Fibroblast of lung (primary cell): Measurements from ENCODE around the gene UNC5A. TPM values are rescaled to one million over a fixed set of nuclear protein-coding genes. Genes with fewer than 3 reads are reported as not detected.

Experiments
- DNase-seq, 2 donors: peaks; one replicate each; pipeline versions ENCODE4 v3.0.0 to v3.0.0-alpha.2; 2010; ENCODE audit warnings: low read depth in 2 of 2
- H2AFZ ChIP-seq: 2 replicates; pipeline ENCODE4 v1.5.1; 2012; ENCODE audit warnings: low read length, control low read depth, inconsistent platforms
- H3K27ac ChIP-seq: 2 replicates; pipeline ENCODE4 v1.5.1; 2011; ENCODE audit warnings: low read length, control low read depth; ENCODE audit not compliant: insufficient read depth
- H3K27me3 ChIP-seq: 2 replicates; pipeline ENCODE4 v1.5.1; 2011; ENCODE audit warnings: mild to moderate bottlenecking, low read length; ENCODE audit not compliant: control insufficient read depth, insufficient read depth
- H3K36me3 ChIP-seq: 2 replicates; pipeline ENCODE4 v1.5.1; 2011; ENCODE audit warnings: low read length; ENCODE audit not compliant: control insufficient read depth, insufficient read depth
- H3K4me1 ChIP-seq: 2 replicates; pipeline ENCODE4 v1.5.1; 2011; ENCODE audit warnings: low read length; ENCODE audit not compliant: control insufficient read depth, insufficient read depth; ENCODE audit errors: extremely low read depth
- H3K4me2 ChIP-seq: 2 replicates; pipeline ENCODE4 v1.5.1; 2011; ENCODE audit warnings: low read length, control low read depth; ENCODE audit not compliant: insufficient read depth; ENCODE audit errors: extremely low read depth
- H3K4me3 ChIP-seq, 4 experiments: fragments of 200-600 bp in 1 of 4; sonication (generic) in 1 of 4; replicated peaks in 1 of 4; 2 replicates each; pipeline ENCODE4 v1.5.1; 2011 to 2016; ENCODE audit warnings: low read length in 4 of 4, low read depth in 3 of 4, mild to moderate bottlenecking in 3 of 4, control low read depth in 2 of 4, inconsistent platforms in 1 of 4, mixed read lengths in 1 of 4; ENCODE audit not compliant: insufficient read depth in 1 of 4; ENCODE audit errors: control extremely low read depth in 1 of 4
- H3K79me2 ChIP-seq: 2 replicates; pipeline ENCODE4 v1.5.1; 2012; ENCODE audit warnings: mild to moderate bottlenecking, low read length, inconsistent platforms; ENCODE audit not compliant: control insufficient read depth, insufficient read depth
- H3K9ac ChIP-seq: 2 replicates; pipeline ENCODE4 v1.5.1; 2011; ENCODE audit warnings: mild to moderate bottlenecking, low read length, control low read depth; ENCODE audit not compliant: insufficient read depth
- H3K9me3 ChIP-seq: 2 replicates; pipeline ENCODE4 v1.5.1; 2012; ENCODE audit warnings: low read depth, low read length; ENCODE audit not compliant: control insufficient read depth, insufficient read depth
- H4K20me1 ChIP-seq: 2 replicates; pipeline ENCODE4 v1.5.1; 2011; ENCODE audit warnings: low read length; ENCODE audit not compliant: control insufficient read depth, insufficient read depth; ENCODE audit errors: extremely low read depth
- EZH2 ChIP-seq: IDR thresholded peaks from 2 replicates; pipeline ENCODE4 v1.5.1; 2012; ENCODE audit warnings: low read length, control low read depth, mild to moderate bottlenecking; ENCODE audit errors: missing control alignments
- polyA plus RNA-seq, 2 donors: library from polyadenylated mRNA; depleted of rRNA in 1 of 2; stranded (reverse) in 1 of 2; unstranded in 1 of 2; fragments of >200 nt; gene quantifications; 2 replicates each; pipeline ENCODE4 v1.2.1, GENCODE V29; 2011 to 2012; ENCODE audit warnings: missing spikeins in 1 of 2
- total RNA-seq: library from RNA; depleted of rRNA; stranded (reverse); fragments of >200 nt; gene quantifications from 2 replicates; pipeline ENCODE4 v1.2.1, GENCODE V29; 2014
- TF ChIP-seq, protein P1 (sequence below), 2 donors: IDR thresholded peaks in 1 of 2; conservative IDR thresholded peaks in 1 of 2; 1 replicate in 1 of 2; 2 replicates in 1 of 2; pipeline ENCODE4 v1.5.1; 2011 to 2012; ENCODE audit warnings: low read length in 2 of 2, control low read depth in 1 of 2, inconsistent platforms in 1 of 2, low read depth in 1 of 2, mild to moderate bottlenecking in 1 of 2

Gene UNC5A
- total and polyA plus RNA-seq, 2 donors (not counting 1 experiment from before 2014, with no cell fraction given): not detected

DNA sequence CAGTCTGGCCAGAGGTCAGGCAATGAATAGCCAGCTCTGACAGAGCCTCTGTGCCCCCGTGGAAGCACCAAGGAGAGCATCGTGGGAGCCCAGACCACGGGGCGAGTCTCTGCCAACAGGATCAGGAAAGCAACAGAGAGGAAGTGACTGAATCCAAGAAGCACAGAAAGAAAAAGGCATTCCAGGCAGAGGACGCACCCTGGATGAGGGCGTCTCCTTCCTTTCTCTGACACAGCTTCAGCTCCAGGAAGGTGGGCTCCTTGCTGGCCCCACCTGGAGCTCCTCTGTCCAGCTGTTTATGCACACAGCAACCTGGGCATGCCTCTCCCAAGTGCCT, 72.2 kb downstream of the UNC5A start:
- no peaks in the 10 kb centered on the region for H4K20me1 ChIP-seq
- peaks cover 7% of the 10 kb centered on the region for H3K27me3 ChIP-seq
- no peak for TF ChIP-seq EZH2
- TF ChIP-seq, protein P1, sequence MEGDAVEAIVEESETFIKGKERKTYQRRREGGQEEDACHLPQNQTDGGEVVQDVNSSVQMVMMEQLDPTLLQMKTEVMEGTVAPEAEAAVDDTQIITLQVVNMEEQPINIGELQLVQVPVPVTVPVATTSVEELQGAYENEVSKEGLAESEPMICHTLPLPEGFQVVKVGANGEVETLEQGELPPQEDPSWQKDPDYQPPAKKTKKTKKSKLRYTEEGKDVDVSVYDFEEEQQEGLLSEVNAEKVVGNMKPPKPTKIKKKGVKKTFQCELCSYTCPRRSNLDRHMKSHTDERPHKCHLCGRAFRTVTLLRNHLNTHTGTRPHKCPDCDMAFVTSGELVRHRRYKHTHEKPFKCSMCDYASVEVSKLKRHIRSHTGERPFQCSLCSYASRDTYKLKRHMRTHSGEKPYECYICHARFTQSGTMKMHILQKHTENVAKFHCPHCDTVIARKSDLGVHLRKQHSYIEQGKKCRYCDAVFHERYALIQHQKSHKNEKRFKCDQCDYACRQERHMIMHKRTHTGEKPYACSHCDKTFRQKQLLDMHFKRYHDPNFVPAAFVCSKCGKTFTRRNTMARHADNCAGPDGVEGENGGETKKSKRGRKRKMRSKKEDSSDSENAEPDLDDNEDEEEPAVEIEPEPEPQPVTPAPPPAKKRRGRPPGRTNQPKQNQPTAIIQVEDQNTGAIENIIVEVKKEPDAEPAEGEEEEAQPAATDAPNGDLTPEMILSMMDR (conservative IDR thresholded peaks at IDR 0.05 in 1 of 2, IDR thresholded peaks at IDR 0.05 in 1 of 2; ENCODE audit: low read depth in 1 of 2, low read length in 2 of 2): no peak
- H3K79me2 ChIP-seq: no peaks in the 10 kb centered on the region
- H3K4me2 ChIP-seq: no peak overlapping the region
- DNase-seq: peak in 1 of 2 donors; percentile 3
- no peak overlapping the region for H3K4me3 ChIP-seq
- no peak overlapping the region for H3K9ac ChIP-seq
- no peak overlapping the region for H3K27ac ChIP-seq
- H2AFZ ChIP-seq: no peak overlapping the region
- H3K4me1 ChIP-seq: no peaks in the 10 kb centered on the region
- H3K36me3 ChIP-seq: no peaks in the 10 kb centered on the region
- no peaks in the 10 kb centered on the region for H3K9me3 ChIP-seq

DNA sequence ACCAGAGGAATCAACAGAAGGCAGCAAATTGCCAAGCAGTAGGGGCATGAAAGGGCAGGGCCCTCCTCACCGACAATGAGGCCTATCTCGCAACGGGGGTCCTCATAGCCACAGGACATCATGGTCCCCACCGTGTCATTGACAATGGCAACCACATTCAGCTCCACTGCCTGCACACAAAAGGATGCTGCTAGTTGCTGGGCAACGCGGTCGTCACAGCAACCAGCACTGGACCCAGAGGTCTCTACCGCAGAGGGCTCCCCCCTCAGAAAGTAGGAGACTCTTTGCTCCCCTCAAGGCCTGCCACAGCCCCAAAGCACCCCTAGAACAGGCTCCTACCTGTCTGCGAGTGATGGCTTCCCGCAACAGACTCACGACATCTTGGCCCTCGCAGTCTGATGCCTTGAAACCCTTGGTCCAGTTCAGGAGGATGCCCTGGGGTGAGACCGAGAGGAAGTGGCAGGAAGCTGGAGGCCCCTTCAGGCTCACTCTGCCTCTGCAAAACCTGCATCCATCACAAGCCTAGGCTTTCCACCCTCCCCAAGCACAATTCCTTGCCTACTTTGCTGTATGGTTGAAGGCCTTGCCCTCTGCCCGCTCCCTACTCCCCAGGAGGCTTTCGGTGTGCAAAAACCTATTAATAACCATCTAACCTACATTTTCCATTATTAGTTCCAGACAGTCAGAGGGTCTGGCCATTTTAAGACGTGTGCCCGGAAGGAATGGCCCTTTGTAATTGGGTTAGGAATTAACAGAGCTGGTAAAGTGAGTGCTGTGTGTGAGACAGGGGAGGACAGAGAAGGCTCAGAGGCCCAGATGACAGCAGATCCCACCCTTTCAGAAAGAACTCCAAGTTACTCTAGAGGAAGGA, 73.6 kb downstream of the UNC5A start:
- H2AFZ ChIP-seq: no peak overlapping the region
- no peak overlapping the region for H3K27ac ChIP-seq

DNA sequence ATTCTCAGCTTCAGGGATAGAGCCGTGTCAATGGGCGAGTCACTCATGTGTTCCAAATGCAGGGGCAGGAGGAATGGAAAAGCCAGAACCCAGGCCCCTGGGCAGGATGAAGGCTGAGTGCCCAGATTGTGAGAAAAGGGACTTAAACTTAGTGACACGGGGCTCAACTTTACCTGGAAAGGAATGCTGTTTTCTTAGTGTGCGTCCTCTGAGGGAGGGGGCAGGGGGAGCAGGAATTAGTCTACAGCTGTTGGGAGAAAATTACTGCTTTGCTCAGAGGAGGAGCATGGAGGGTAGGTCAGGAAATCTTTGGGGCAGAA, 74.2 kb downstream of the UNC5A start:
- no peaks in the 10 kb centered on the region for H3K36me3 ChIP-seq
- no peak overlapping the region for H2AFZ ChIP-seq
- TF ChIP-seq, protein P1 (conservative IDR thresholded peaks at IDR 0.05 in 1 of 2, IDR thresholded peaks at IDR 0.05 in 1 of 2; ENCODE audit: low read depth in 1 of 2, low read length in 2 of 2): no peak
- no peak for TF ChIP-seq EZH2
- H3K9ac ChIP-seq: no peak overlapping the region
- H3K27me3 ChIP-seq: peaks cover 7% of the 10 kb centered on the region
- no peaks in the 10 kb centered on the region for H3K79me2 ChIP-seq
- no peak overlapping the region for H3K4me3 ChIP-seq
- H3K27ac ChIP-seq: no peak overlapping the region
- no peaks in the 10 kb centered on the region for H3K4me1 ChIP-seq
- H3K4me2 ChIP-seq: no peak overlapping the region
- H4K20me1 ChIP-seq: no peaks in the 10 kb centered on the region
- no peaks in the 10 kb centered on the region for H3K9me3 ChIP-seq
- DNase-seq: no peak

More for the DNA sequence above, 73.6 kb downstream of the UNC5A start:
- H3K9me3 ChIP-seq: no peaks in the 10 kb centered on the region
- TF ChIP-seq EZH2: no peak
- TF ChIP-seq, protein P1 (conservative IDR thresholded peaks at IDR 0.05 in 1 of 2, IDR thresholded peaks at IDR 0.05 in 1 of 2; ENCODE audit: low read depth in 1 of 2, low read length in 2 of 2): no peak
- no peaks in the 10 kb centered on the region for H3K36me3 ChIP-seq
- DNase-seq: no peak
- H3K9ac ChIP-seq: no peak overlapping the region
- H3K27me3 ChIP-seq: peaks cover 7% of the 10 kb centered on the region
- H3K4me3 ChIP-seq: no peak overlapping the region
- H4K20me1 ChIP-seq: no peaks in the 10 kb centered on the region
- no peaks in the 10 kb centered on the region for H3K4me1 ChIP-seq
- no peaks in the 10 kb centered on the region for H3K79me2 ChIP-seq
- no peak overlapping the region for H3K4me2 ChIP-seq
